Measurements from ENCODE around the gene HMGCLL1.

- no peak for TF ChIP-seq CTCF (IDR thresholded peaks at IDR 0.05)
- TF ChIP-seq EZH2 (IDR thresholded peaks at IDR 0.05; ENCODE audit: borderline replicate concordance, insufficient read depth, low read depth, low read length, poor library complexity, severe bottlenecking) = no peak
Measured at GRCh38 chr6:55474382-55474781, 104.6 kb downstream of the HMGCLL1 start.
